Coronary artery (tissue), 2 donors: ENCODE data around the gene TIFAB.
"Not testable (repeated sequence)": the region's sequence is repeated elsewhere in the genome, so short reads cannot be mapped to it uniquely, and the experiment has no call there.

ENCODE experiments used
- DNase-seq: peaks from one replicate; pipeline ENCODE4 v3.0.0-alpha.2; 2017; ENCODE audit warnings: low spot score
- H3K27ac ChIP-seq, 2 donors: fragments of 200-600 bp; sonication (generic); one replicate each; pipeline ENCODE4 v1.5.1; 2016 to 2019
- H3K4me3 ChIP-seq: fragments of 200-600 bp; sonication (generic); 2 replicates; pipeline ENCODE4 v1.5.1; 2016; ENCODE audit warnings: mild to moderate bottlenecking, moderate library complexity
- TF ChIP-seq, protein P1 (sequence below): fragments of 200-600 bp; sonication (generic); IDR thresholded peaks from one replicate; pipeline ENCODE4 v1.5.1; 2019; ENCODE audit warnings: antibody characterized with exemption

The TIFAB gene, protein sequence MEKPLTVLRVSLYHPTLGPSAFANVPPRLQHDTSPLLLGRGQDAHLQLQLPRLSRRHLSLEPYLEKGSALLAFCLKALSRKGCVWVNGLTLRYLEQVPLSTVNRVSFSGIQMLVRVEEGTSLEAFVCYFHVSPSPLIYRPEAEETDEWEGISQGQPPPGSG

DNA sequence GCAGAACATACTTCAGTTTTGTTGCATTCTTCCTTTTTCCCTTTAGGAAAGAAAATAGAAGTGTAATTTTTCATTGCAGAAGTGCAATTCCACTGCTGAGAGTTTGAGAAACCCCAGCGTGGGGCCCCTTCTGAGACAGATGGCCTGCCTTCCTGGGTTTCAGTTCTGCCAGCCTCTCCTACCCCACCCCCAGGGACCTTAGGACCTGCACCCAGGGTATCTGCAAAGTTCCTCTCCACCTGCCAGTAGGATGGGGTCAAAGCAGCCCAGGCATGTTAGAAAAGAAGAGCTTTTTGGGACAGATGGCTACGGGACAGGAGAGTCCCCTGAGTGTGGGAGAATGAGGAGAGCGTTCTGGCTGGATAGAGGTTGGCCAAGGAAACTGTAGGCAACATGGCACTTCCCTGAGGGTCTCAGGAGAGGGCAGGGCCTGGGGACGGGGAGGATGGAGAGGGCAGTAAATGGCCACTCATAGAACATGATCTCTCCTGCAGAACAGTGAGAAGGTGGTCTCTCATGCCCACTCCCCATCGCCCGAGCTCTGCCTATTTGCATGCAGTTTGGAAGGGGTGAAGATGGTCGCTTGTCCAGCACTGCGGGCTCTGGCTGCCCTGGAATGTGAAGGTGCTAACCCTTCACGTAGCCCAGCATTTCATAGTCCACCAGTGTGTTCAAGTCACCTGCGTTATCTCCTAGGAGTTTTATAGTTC is at the start of gene TIFAB:
TIFAB (minus strand) TSS at position 31 of the 710 bp plus-strand sequence. CDS start 2,412 bp downstream, outside the sequence.
- no peak within 1 kb of the TSS for H3K27ac ChIP-seq
- DNase-seq: peak; percentile 54

DNA sequence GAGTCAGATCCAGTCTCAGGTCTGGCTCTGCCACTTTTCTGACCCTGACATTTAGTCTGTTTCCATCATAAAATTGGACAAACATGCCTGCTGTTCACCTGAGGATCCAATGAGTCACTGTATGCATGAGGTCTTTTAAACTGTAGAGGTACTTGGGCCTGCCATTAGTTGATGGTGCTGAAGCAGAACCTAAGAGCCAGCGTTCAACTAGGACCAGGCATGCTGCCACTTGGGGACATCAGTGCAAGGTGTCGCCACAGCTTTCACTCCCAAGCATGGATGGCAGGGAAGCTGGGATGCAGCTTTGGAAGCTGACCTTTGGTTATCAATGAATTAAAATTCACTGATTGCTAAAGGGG is 46.5 kb upstream of the TIFAB start:
- Histone ChIP-seq H3K4me3 (no peak overlapping the region), H3K27ac (no peak overlapping the region)
- TF ChIP-seq, protein P1, sequence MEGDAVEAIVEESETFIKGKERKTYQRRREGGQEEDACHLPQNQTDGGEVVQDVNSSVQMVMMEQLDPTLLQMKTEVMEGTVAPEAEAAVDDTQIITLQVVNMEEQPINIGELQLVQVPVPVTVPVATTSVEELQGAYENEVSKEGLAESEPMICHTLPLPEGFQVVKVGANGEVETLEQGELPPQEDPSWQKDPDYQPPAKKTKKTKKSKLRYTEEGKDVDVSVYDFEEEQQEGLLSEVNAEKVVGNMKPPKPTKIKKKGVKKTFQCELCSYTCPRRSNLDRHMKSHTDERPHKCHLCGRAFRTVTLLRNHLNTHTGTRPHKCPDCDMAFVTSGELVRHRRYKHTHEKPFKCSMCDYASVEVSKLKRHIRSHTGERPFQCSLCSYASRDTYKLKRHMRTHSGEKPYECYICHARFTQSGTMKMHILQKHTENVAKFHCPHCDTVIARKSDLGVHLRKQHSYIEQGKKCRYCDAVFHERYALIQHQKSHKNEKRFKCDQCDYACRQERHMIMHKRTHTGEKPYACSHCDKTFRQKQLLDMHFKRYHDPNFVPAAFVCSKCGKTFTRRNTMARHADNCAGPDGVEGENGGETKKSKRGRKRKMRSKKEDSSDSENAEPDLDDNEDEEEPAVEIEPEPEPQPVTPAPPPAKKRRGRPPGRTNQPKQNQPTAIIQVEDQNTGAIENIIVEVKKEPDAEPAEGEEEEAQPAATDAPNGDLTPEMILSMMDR: no peak
- no peak for DNase-seq

More for the DNA sequence above, at the start of gene TIFAB:
- no peak within 1 kb of the TSS for H3K4me3 ChIP-seq
- TF ChIP-seq, protein P1: no peak

DNA sequence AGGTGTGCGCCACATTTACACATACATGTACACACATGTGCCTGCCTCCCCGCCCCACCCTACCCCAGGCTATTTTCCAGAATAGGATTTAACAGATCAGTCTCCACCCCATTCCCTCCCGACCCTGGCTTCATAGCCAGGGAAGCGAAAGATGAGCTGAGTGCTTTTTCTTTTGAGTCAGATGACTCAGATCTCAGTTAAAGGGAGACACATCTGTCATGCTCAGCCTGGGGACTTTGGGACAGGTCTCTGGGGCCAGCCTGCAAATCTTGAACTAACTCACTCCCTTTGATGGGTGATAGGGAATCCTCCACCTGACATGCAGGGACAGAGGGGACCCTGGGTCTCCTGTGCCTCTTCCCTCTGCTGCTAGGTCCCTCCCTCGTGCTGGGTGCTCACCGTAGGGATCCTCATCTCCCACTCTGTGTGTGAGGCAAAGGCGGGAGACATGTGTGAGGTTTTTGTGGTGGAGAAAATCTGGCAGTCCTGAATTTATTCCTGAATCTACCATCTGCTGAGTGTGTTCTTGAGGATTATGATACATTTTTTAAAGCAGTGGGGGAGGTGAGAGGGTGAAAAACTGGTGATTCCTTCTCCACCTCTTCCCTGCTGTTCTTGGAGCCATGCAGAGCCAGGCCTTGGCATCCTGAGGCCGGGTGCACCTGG is 46.0 kb upstream of the TIFAB start:
- Histone ChIP-seq H3K4me3 (no peak overlapping the region), H3K27ac (no peak overlapping the region)
- DNase-seq: no peak
- TF ChIP-seq, protein P1: no peak

DNA sequence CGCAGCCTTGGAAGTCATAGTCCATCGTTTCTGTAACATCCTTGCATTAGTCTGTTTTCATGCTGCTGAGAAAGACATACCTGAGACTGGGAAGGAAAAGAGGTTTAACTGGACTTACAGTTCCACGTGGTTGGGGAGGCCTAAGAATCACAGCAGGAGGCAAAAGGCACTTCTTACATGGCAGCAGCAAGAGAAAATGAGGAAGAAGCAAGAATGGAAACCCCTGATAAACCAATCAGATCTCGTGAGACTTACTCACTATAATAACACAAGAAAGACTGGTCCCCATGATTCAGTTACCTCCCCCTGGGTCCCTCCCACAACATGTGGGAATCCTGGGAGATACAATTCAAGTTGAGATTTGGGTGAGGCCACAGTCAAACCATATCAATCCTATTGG is 43.4 kb upstream of the TIFAB start:
- not testable (repeated sequence) for DNase-seq, H3K27ac ChIP-seq, H3K4me3 ChIP-seq

DNA sequence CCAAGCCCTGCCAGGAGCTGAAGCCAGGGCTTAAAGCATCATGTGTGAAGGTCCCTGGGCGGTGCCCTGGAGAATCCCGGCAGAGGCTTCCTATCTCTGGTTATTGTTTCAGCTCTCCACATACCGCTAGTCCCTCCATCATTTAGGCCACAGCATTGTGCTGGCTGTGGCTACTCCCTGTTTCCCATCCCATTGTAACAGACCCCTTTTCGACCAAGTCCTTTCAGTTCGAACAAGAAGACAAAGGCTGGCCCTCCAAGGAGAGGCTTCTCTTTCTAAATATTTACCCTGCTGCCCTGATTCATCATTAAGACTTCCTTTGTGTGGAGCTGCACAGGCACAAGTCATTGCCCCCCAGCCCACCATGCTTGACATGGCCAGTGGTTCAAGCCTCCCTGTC is 42.0 kb upstream of the TIFAB start:
- no peak overlapping the region for H3K4me3 ChIP-seq
- TF ChIP-seq, protein P1: no peak
- no peak overlapping the region for H3K27ac ChIP-seq
- DNase-seq: no peak

DNA sequence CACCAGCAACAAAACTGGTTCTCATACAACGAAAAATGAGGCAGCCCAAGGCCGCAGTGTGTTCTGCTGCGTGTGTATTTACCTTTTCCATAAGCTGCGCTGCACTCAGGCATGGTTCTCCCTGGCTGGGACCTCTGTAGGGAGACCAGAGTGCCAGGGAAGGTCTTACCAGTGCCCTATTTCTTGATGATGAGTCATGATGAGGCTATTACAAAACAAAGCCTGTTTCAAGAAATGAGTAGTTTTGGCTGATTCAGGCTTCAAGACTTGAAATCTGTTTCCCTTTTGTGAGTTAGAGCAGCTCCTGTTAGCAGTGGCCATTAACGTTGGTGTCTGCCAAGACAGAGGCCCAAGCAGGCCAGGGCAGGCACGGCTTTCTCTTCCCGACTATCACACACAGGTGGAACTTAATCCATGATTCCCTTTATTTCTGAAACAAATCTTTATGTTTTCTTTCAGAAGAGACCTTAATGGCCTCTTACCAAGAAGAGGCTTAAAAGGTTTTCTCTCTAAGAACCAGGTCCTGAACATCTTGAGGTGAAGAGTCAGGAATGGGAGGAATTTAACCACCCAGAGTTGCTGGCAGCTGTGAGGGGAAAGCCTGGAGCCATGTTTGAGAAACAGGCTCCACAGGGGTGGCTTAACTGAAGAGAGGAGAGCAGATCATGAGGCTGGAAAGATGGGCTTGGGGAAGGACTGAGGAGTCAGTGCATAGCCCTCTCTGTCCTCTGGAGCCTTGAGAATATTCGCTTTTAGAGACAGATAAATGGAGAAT is 41.4 kb upstream of the TIFAB start:
- TF ChIP-seq, protein P1: no peak
- no peak overlapping the region for H3K4me3 ChIP-seq
- peak overlapping the region in 1 of 2 donors; percentile 46 for H3K27ac ChIP-seq
- no peak for DNase-seq

DNA sequence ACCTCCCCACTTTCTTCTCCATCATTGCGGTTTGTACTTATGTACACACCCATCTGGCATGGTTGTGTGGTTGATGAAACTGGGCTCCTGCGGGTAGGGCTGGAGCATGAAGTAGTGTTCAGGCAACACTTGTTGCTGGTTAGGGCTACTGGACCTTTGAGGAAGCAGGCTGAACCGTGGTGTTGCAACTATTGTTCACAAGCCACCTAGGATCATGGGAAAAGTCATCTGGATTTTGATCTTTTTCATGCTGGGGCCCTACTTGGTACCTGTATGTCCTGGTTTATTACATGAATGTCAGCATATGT is 40.1 kb upstream of the TIFAB start:
- DNase-seq: no peak
- no peak overlapping the region for H3K27ac ChIP-seq
- no peak overlapping the region for H3K4me3 ChIP-seq
- TF ChIP-seq, protein P1: no peak
